PC-9 (cell line): ENCODE measurements around the gene ECI1. TPM values are rescaled to one million over a fixed set of nuclear protein-coding genes. Genes with fewer than 3 reads are reported as not detected.

ENCODE experiments used
- BruUV-seq: library from RNA; stranded (reverse); fragments of 400-500 nt; replicated peaks from 2 replicates; lab custom pipeline; 2021; lab: Mats Ljungman, UMichigan
- CTCF ChIA-PET: fragments of 300-600 bp; sonication (Branson Sonifier 250); formaldehyde crosslinking; loops from one replicate; lab custom pipeline; 2022; ENCODE audit warnings: antibody characterized with exemption; lab: Charles Lee
- POLR2A ChIA-PET: fragments of 300-600 bp; sonication (Branson Sonifier 250); formaldehyde crosslinking; loops from one replicate; lab custom pipeline; 2022; ENCODE audit warnings: antibody characterized with exemption; ENCODE audit not compliant: unreplicated experiment; lab: Charles Lee
- DNase-seq, 2 experiments: peaks; one replicate each; pipeline versions ENCODE4 v3.0.0 to v3.0.0-alpha.2; 2015 to 2022; ENCODE audit warnings: mixed read lengths in 1 of 2
- H2AFZ ChIP-seq: fragments of 200-600 bp; sonication (generic); 2 replicates; pipeline ENCODE4 v1.8.1; 2017; ENCODE audit warnings: antibody characterized with exemption
- H3F3A ChIP-seq: fragments of 200-600 bp; sonication (generic); 2 replicates; pipeline ENCODE4 v1.8.1; 2017; ENCODE audit warnings: antibody characterized with exemption, mild to moderate bottlenecking, low read depth; ENCODE audit not compliant: insufficient read depth
- H3K27ac ChIP-seq: fragments of 200-600 bp; sonication (generic); 2 replicates; pipeline ENCODE4 v1.6.1; 2016; ENCODE audit warnings: mixed run types
- H3K27me3 ChIP-seq: fragments of 200-600 bp; sonication (generic); 2 replicates; pipeline ENCODE4 v1.6.1; 2016; ENCODE audit warnings: low read depth, mixed run types; ENCODE audit not compliant: insufficient read depth
- H3K36me3 ChIP-seq: fragments of 200-600 bp; sonication (generic); 2 replicates; pipeline ENCODE4 v1.6.1; 2016; ENCODE audit warnings: low read depth, mixed run types
- H3K4me1 ChIP-seq: fragments of 200-600 bp; sonication (generic); replicated peaks from 2 replicates; pipeline ENCODE4 v1.6.1; 2016; ENCODE audit warnings: mixed run types; ENCODE audit not compliant: insufficient read depth
- H3K4me2 ChIP-seq: fragments of 200-600 bp; sonication (generic); 2 replicates; pipeline ENCODE4 v1.6.1; 2017; ENCODE audit warnings: mixed run types
- H3K4me3 ChIP-seq: fragments of 200-600 bp; sonication (generic); 2 replicates; pipeline ENCODE4 v1.6.1; 2016; ENCODE audit warnings: mixed run types
- H3K79me2 ChIP-seq: fragments of 200-600 bp; sonication (generic); 2 replicates; pipeline ENCODE4 v1.6.1; 2017; ENCODE audit warnings: low read depth, mixed run types
- H3K9me2 ChIP-seq: fragments of 200-600 bp; sonication (generic); 2 replicates; pipeline ENCODE4 v1.8.1; 2017; ENCODE audit warnings: mild to moderate bottlenecking; ENCODE audit not compliant: insufficient read depth
- H3K9me3 ChIP-seq: fragments of 200-600 bp; sonication (generic); 2 replicates; pipeline ENCODE4 v1.8.1; 2016; ENCODE audit warnings: low read depth; ENCODE audit not compliant: insufficient read depth
- H4K20me1 ChIP-seq: fragments of 200-600 bp; sonication (generic); 2 replicates; pipeline ENCODE4 v1.8.1; 2017; ENCODE audit not compliant: insufficient read depth
- CTCF ChIP-seq: fragments of 200-600 bp; sonication (generic); conservative IDR thresholded peaks from 2 replicates; pipeline ENCODE4 v1.6.1; 2017; ENCODE audit warnings: mixed run types, antibody characterized with exemption, mild to moderate bottlenecking, moderate library complexity
- EZH2 ChIP-seq: fragments of 200-600 bp; sonication (generic); IDR thresholded peaks from 2 replicates; pipeline ENCODE4 v1.8.0; 2017; ENCODE audit warnings: antibody characterized with exemption, low read depth
- intact Hi-C: fragments of 100-400 bp; cut with micrococcal nuclease; formaldehyde crosslinking; loops from one replicate; pipeline ENCODE4 v1.10.0; 2022; ENCODE audit not compliant: unreplicated experiment
- total RNA-seq: library from RNA; stranded (reverse); gene quantifications from 2 replicates; pipeline ENCODE4 v1.2.3, GENCODE V29; 2021

ECI1 gene
- total RNA-seq, 1 experiment from 2014 or later: 131 TPM

GRCh38 chr16:2198283-2198682, 53.1 kb downstream of the ECI1 start:
- Histone ChIP-seq H2AFZ (no peak overlapping the region), H3K4me2 (no peak overlapping the region), H3K27me3 (peaks cover 35% of the 10 kb centered on the region), H3K4me3 (no peak overlapping the region), H3K79me2 (no peaks in the 10 kb centered on the region), H3K36me3 (no peaks in the 10 kb centered on the region), H3K9me3 (no peaks in the 10 kb centered on the region), H3K27ac (no peak overlapping the region), H4K20me1 (no peaks in the 10 kb centered on the region), H3F3A (peaks cover 12% of the 10 kb centered on the region; the same call in 1 of the 2 replicates), H3K9me2 (no peaks in the 10 kb centered on the region), H3K4me1 (no peaks in the 10 kb centered on the region)
- ChIA-PET POLR2A (no interaction called here), CTCF (no interaction called here)
- DNase-seq: no peak
- no peak for TF ChIP-seq CTCF
- no peak for TF ChIP-seq EZH2
- no TSS peak for BruUV-seq
- intact Hi-C loops: loop anchor here (5.0 kb wide), 1 partner anchor 304 kb away; no protein-coding TSS in a partner anchor

GRCh38 chr16:2197765-2198164, 53.6 kb downstream of the ECI1 start:
- intact Hi-C loops: loop anchor here (5.0 kb wide), 1 partner anchor 305 kb away; no protein-coding TSS in a partner anchor
- POLR2A ChIA-PET: no interaction called here
- H3K9me2 ChIP-seq: no peaks in the 10 kb centered on the region
- no peaks in the 10 kb centered on the region for H3K9me3 ChIP-seq
- H4K20me1 ChIP-seq: no peaks in the 10 kb centered on the region
- no peaks in the 10 kb centered on the region for H3K4me1 ChIP-seq
- no peak overlapping the region for H3K27ac ChIP-seq
- no peak overlapping the region for H3K4me2 ChIP-seq
- CTCF ChIA-PET: interaction anchor here (0.6 kb wide), 1 partner anchor 46 kb away, joined by 22 read pairs; no protein-coding TSS in a partner anchor
- H3K79me2 ChIP-seq: no peaks in the 10 kb centered on the region
- TF ChIP-seq EZH2: no peak
- no peak for TF ChIP-seq CTCF
- H3K27me3 ChIP-seq: peaks cover 35% of the 10 kb centered on the region
- H3K36me3 ChIP-seq: no peaks in the 10 kb centered on the region
- no peak overlapping the region for H3K4me3 ChIP-seq
- H3F3A ChIP-seq: peaks cover 12% of the 10 kb centered on the region; the same call in 1 of the 2 replicates
- no peak overlapping the region for H2AFZ ChIP-seq
- no peak for DNase-seq
- BruUV-seq: no TSS peak

- no peak overlapping the region; the same call in 1 of the 2 replicates for H3K4me2 ChIP-seq
- no peak overlapping the region for H2AFZ ChIP-seq
- peaks cover 12% of the 10 kb centered on the region; the same call in 1 of the 2 replicates for H3F3A ChIP-seq
- ChIA-PET CTCF (no interaction called here), POLR2A (no interaction called here)
- peaks cover 35% of the 10 kb centered on the region for H3K27me3 ChIP-seq
- TF ChIP-seq EZH2 (no peak), CTCF (no peak)
- DNase-seq: no peak
- H4K20me1 ChIP-seq: no peaks in the 10 kb centered on the region
- no peak overlapping the region for H3K4me3 ChIP-seq
- no peaks in the 10 kb centered on the region for H3K79me2 ChIP-seq
- H3K9me3 ChIP-seq: no peaks in the 10 kb centered on the region
- intact Hi-C loops: loop anchor here (5.0 kb wide), 1 partner anchor 305 kb away; no protein-coding TSS in a partner anchor
- H3K36me3 ChIP-seq: no peaks in the 10 kb centered on the region
- H3K9me2 ChIP-seq: no peaks in the 10 kb centered on the region
- H3K27ac ChIP-seq: no peak overlapping the region
- no TSS peak for BruUV-seq
- H3K4me1 ChIP-seq: no peaks in the 10 kb centered on the region
Measured at GRCh38 chr16:2196981-2197511, 54.3 kb downstream of the ECI1 start.
